ENCODE results near the gene LKAAEAR1. TPM values are rescaled to one million over a fixed set of nuclear protein-coding genes. Genes with fewer than 3 reads are reported as not detected.

The LKAAEAR1 gene
- total and polyA plus RNA-seq, 2 of the 13 experiments (the other 11 are each of a cell fraction or from before 2014, with no cell fraction given), result not detected

DNA sequence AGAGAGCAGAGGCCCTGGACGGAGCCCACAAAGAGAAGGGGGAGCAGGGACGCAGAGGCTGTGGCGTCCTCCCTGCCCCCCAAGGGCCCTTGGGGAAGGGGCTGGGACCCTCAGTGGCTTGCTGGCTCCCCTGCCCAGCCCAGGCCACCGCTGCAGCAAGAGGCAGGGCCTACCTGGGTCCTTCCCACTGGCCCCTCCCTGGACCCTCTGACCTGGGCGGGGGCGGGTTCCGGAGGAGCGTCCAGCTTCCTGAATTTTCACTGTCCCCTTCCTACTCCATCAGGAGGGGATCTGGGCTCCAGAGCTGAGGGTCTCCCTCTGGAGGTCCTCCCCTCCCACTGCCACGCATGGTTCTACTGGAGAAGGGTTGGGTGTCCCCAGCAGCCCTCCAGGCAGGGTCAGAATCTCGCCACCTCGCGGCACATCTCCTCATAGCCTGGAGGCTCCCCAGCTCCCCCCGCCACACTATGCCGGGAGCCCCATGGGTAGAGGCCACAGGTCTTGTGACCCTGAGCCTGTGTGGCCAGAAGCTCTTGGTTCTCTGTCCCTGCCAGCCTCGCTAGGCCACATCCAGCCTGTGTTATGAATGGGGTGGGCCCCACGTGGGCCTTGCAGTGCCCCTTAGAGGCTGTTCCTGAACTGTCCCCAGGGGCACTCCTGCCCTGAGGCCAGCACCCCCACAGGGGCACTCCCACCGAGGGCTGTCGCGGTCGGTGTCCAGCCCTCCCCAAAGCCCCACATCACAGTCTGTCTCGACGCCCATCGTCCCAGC is 33.8 kb downstream of the LKAAEAR1 start (continued):
- TF ChIP-seq ZNF136 (CRISPR knock-in tag; IDR thresholded peaks at IDR 0.05; ENCODE audit: low read depth) (no peak), MEF2D (CRISPR knock-in tag; IDR thresholded peaks at IDR 0.05) (no peak; the same call in 1 of the 2 replicates), ATF7 (IDR thresholded peaks at IDR 0.05) (no peak), ATF7 (CRISPR knock-in tag; IDR thresholded peaks at IDR 0.05) (no peak), SMARCC2 (IDR thresholded peaks at IDR 0.05) (no peak), MEIS1 (CRISPR knock-in tag; IDR thresholded peaks at IDR 0.05; ENCODE audit: borderline replicate concordance) (0 out of 2 replicates have a peak, but pooled peaks have one; percentile 1), RARG (CRISPR knock-in tag; IDR thresholded peaks at IDR 0.05; ENCODE audit: low read depth) (no peak), ZNF260 (CRISPR knock-in tag; IDR thresholded peaks at IDR 0.05; ENCODE audit: borderline replicate concordance, low read depth) (no peak), ZNF589 (CRISPR knock-in tag; conservative IDR thresholded peaks at IDR 0.05) (no peak), JARID2 (CRISPR knock-in tag; IDR thresholded peaks at IDR 0.05; ENCODE audit: insufficient replicate concordance) (no peak), ATM (IDR thresholded peaks at IDR 0.05; ENCODE audit: borderline replicate concordance) (no peak), ZNF737 (CRISPR knock-in tag; IDR thresholded peaks at IDR 0.05; ENCODE audit: borderline replicate concordance) (no peak), RBAK (CRISPR knock-in tag; IDR thresholded peaks at IDR 0.05) (0 out of 2 replicates have a peak, but pooled peaks have one; percentile 15)
- TF ChIP-seq, protein P1, sequence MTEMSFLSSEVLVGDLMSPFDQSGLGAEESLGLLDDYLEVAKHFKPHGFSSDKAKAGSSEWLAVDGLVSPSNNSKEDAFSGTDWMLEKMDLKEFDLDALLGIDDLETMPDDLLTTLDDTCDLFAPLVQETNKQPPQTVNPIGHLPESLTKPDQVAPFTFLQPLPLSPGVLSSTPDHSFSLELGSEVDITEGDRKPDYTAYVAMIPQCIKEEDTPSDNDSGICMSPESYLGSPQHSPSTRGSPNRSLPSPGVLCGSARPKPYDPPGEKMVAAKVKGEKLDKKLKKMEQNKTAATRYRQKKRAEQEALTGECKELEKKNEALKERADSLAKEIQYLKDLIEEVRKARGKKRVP (CRISPR knock-in tag; IDR thresholded peaks at IDR 0.05), result no peak
- TF ChIP-seq, protein P2, sequence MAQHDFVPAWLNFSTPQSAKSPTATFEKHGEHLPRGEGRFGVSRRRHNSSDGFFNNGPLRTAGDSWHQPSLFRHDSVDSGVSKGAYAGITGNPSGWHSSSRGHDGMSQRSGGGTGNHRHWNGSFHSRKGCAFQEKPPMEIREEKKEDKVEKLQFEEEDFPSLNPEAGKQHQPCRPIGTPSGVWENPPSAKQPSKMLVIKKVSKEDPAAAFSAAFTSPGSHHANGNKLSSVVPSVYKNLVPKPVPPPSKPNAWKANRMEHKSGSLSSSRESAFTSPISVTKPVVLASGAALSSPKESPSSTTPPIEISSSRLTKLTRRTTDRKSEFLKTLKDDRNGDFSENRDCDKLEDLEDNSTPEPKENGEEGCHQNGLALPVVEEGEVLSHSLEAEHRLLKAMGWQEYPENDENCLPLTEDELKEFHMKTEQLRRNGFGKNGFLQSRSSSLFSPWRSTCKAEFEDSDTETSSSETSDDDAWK (CRISPR knock-in tag; IDR thresholded peaks at IDR 0.05), result no peak
- TF ChIP-seq, protein P3, sequence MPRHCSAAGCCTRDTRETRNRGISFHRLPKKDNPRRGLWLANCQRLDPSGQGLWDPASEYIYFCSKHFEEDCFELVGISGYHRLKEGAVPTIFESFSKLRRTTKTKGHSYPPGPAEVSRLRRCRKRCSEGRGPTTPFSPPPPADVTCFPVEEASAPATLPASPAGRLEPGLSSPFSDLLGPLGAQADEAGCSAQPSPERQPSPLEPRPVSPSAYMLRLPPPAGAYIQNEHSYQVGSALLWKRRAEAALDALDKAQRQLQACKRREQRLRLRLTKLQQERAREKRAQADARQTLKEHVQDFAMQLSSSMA (CRISPR knock-in tag; IDR thresholded peaks at IDR 0.05), result peak; percentile 23; the same call in 1 of the 2 replicates
- TF ChIP-seq, protein P4, sequence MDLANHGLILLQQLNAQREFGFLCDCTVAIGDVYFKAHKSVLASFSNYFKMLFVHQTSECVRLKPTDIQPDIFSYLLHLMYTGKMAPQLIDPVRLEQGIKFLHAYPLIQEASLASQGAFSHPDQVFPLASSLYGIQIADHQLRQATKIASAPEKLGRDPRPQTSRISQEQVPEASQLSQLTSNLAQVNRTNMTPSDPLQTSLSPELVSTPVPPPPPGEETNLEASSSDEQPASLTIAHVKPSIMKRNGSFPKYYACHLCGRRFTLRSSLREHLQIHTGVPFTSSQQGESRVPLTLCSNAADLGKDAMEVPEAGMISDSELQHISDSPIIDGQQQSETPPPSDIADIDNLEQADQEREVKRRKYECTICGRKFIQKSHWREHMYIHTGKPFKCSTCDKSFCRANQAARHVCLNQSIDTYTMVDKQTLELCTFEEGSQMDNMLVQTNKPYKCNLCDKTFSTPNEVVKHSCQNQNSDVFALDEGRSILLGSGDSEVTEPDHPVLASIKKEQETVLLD (CRISPR knock-in tag; IDR thresholded peaks at IDR 0.05; ENCODE audit: low read depth), result no peak

Data from HepG2 (cell line).